NB4 (cell line): ENCODE data around the gene POU4F1.

Experiments
- MYC ChIP-seq: IDR thresholded peaks from 2 replicates; pipeline ENCODE4 v1.6.1; 2011; ENCODE audit warnings: low read depth, low read length
- POLR2A ChIP-seq: IDR thresholded peaks from 2 replicates; pipeline ENCODE4 v1.6.1; 2011; ENCODE audit warnings: mild to moderate bottlenecking; ENCODE audit not compliant: insufficient read length; ENCODE audit errors: extremely low read depth
- TF ChIP-seq, protein P1 (sequence below): IDR thresholded peaks from one replicate; pipeline ENCODE4 v1.5.1; 2012; ENCODE audit warnings: low read depth, low read length

- TF ChIP-seq, protein P1, sequence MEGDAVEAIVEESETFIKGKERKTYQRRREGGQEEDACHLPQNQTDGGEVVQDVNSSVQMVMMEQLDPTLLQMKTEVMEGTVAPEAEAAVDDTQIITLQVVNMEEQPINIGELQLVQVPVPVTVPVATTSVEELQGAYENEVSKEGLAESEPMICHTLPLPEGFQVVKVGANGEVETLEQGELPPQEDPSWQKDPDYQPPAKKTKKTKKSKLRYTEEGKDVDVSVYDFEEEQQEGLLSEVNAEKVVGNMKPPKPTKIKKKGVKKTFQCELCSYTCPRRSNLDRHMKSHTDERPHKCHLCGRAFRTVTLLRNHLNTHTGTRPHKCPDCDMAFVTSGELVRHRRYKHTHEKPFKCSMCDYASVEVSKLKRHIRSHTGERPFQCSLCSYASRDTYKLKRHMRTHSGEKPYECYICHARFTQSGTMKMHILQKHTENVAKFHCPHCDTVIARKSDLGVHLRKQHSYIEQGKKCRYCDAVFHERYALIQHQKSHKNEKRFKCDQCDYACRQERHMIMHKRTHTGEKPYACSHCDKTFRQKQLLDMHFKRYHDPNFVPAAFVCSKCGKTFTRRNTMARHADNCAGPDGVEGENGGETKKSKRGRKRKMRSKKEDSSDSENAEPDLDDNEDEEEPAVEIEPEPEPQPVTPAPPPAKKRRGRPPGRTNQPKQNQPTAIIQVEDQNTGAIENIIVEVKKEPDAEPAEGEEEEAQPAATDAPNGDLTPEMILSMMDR = no peak
- no peak for TF ChIP-seq POLR2A
- no peak for TF ChIP-seq MYC
Observed at GRCh38 chr13:78596399-78596735, 7.0 kb downstream of the POU4F1 start.
